Stimulated activated naive CD4-positive, alpha-beta T cell treated with Interleukin-2 at 50 U/mL for 16 hours (primary cell): Measurements from ENCODE around the gene HEATR5B.
"Not testable (repeated sequence)": the region's sequence is repeated elsewhere in the genome, so short reads cannot be mapped to it uniquely, and the experiment has no call there.

Source experiments
- DNase-seq: peaks from one replicate; lab custom pipeline; 2025; lab: John Stamatoyannopoulos, UW

The HEATR5B gene

GRCh38 chr2:37061776-37062175 is 22.4 kb downstream of the HEATR5B start:
- no peak for DNase-seq

DNA sequence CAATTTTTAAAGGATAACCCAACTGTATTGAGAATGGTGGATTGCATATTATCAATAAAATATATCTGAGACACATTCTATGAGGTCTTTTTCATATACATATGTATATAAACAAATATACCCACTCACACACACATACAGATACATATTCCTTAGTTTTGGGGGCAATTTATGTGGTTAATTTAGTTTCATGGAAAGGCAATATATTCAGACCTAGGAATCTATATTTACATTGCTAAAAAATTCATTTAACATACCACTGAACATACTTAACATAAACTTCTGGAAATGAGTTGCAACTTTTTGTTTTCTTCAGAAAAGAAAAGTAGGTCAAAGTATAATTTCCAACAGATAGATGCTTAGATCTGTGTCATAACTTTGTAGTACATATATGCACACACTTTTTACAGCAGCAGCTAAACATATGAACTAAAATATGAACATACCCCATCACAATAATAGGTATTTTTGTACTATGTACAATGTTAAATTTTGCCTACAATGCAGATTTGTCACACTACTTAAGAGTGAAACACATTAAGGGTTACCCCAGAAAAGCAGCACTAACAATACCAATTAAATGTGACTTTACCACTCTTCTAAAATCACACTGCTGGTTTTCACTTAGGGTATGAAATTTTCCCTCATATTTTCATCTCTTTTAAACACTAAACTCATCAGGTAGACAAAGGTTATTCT is 23.0 kb downstream of the HEATR5B start:
- DNase-seq = no peak

GRCh38 chr2:37060446-37060845 is 23.7 kb downstream of the HEATR5B start:
- no peak for DNase-seq

DNA sequence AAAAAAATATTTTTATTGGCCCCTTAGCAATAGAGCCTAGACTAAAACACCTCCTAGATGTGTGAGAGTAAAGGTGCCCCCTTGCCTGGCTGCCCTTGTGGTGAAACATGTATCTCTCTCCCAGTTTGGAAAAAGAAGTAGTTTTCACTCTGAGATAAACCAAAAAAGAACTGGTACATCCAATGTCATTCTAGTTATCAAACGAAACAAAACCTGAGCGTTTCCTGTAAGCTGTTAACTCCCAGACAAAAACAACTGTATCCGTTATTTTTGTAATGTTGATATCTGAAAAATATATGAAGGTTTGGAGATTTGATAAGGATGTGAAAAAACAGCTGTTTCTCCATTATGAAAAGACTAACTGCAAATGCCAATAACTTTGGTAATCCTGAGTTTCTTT is 24.3 kb downstream of the HEATR5B start:
- DNase-seq = no peak

DNA sequence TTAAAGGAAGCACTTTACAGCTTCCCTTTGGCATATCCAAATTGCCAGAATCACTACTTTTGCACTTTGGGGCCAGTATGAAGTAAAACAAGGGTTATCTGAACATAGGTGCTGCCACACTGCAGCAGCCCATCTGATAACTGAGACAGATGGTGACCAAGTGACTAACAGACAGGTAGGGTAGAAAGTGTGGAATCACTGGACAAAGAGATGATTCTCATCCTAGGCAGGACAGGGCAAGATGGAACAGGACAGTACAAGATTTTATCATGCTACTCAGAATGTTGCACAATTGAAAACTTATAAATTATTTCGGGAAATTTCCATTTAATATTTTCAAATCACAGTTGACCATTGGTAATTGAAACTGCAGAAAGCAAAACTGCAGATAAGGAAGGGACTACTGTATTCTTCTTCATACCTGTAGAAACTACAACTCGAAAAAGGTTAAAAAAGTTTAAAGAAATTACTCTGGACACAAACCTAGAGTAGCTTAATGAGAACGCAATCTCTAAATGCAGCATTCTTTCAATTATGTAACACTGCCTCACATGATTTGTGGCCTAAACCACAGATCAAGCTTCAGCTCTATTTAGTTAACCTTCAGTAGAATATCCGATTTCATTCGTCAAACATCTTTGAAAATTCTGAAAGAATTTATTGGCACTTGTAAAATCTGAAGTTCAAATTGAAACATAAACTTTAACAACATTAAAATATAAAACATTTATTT is 31.4 kb downstream of the HEATR5B start:
- DNase-seq = no peak

- DNase-seq = no peak
Measured at GRCh38 chr2:37039580-37039979, 44.6 kb downstream of the HEATR5B start.

GRCh38 chr2:37037771-37038170 is 46.4 kb downstream of the HEATR5B start:
- no peak for DNase-seq

DNA sequence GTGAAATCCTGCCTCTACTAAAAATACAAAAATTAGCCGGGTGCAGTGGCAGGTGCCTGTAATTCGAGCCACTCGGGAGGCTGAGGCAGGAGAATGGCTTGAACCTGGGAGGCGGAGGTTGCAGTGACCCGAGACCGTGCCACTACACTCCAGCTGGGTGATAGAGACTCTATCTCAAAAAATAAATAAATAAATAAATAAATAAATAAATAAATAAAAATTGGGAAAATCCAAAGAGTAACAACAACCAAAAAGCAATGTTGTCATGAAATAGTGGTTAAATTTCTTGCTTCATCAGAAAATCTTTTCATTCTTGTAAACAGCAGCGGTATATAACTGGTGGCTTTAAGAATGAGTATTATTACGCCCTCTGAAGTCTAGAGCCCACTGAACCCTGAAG is 54.4 kb downstream of the HEATR5B start:
- DNase-seq = no peak

DNA sequence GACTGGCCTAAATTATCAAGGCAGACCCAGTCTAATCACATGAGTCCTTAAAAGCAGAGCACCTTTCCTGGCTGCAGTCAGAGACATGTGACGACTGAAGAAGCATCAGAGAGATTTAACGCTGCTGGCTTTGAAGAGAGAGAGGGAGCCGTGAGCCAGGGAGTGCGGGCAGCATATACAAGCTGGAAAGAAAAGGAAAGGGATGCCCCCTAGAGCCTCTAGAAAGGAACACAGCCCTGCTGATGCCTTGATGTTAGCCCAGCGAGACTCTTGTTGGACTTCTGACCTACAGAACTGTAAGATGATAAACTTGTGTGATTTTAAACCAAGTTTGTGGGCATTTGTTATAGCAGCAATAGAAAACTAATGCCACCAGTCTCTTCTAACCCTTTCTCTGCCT is 58.1 kb downstream of the HEATR5B start:
- DNase-seq = no peak

DNA sequence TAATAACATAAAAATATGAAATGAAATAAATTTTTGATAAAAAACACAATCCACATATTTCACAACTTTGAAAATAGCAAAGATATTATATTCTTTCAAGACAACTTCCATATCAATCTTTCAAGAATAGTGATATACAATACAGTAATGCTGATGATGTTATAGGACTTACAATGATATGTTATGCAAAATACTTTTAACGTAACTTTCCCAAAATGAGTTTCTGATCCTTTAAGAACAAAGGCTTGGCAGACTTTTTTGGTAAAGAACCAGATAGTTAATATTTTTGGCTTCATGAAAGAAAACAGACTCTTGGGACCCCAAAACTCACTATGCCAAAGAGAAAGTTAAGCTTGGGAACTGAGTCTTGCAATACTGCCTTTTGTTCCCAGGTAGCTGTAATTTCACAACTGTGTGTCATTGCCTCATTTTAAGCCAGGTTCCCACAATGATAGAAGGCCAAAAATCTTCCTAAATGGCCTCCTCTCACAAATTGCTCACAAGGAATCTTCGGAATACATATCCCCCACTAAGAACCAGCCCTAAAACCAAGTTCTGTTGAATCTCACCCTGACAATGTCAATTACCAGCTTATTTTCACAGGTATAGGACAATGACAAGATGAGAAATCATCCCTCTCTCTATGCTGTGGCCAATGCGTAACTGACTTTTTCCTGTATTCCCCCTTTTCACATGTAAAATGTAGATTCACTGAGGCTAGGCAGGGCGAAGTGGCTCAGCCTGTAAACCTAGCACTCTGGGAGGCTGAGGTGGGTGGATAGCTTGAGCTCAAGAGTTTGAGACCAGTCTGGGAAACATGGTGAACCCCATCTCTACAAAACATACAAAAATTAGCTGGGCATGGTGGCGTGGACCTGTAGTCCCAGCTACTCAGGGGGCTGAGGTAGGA is 63.0 kb downstream of the HEATR5B start:
- no peak for DNase-seq

- DNase-seq = no peak
Measured at GRCh38 chr2:37020212-37020886, 63.8 kb downstream of the HEATR5B start.

DNA sequence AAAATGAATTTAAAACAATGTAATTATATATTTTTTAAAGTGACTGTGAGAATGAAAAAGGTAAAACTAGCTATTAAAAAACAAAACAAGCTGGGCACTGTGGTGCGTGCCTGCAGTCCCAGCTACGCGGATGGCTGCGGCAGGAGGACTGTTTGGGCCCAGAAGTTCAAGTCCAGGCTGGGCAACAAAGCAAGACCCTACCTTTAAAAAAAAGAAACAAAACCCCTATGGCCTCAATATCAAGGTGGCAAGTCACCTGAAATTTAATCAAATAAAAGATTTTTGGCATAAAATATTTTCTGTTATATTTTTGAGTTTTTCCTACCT is 70.9 kb downstream of the HEATR5B start:
- no peak for DNase-seq

DNA sequence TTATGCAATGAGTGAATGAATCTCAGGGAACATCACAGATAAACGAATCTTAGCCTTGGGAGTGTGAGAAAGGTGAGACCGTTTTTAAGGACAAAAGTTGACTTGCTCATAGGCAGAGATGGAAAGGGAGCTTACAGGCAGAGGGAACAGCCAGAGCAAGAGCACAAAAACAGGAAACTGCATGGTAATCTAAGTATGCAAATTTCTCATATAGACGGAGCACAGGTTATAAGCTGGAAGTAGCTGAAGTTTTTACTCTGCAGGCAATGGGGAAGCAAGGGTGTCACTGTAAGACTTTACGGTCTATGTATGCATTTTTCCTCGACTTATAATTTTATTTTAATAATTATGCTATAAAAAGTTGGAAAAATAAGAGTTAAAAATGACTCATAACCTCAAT is 73.0 kb downstream of the HEATR5B start:
- DNase-seq = no peak

- peak; percentile 2 for DNase-seq
Measured at GRCh38 chr2:37005118-37005868, 78.9 kb downstream of the HEATR5B start.

- no peak for DNase-seq
Measured at GRCh38 chr2:37000988-37001556, 83.1 kb downstream of the HEATR5B start.

DNA sequence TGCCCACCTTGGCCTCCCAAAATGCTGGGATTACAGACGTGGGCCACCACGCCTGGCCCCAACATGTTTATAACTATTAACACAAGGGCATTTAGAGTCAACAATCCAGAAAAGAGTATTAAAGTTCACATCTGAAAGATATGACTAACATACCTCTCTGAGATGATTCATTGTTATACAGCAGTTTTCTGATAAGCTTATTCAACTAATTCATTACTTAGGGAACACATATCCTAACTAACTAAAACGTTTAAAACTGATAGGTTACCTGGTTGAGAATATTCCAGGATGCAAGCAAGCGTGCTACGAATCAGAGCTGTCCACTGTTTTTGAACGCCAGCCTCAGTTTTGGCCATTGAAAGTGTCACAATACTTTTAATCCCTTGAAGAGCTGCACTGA is 83.9 kb downstream of the HEATR5B start:
- DNase-seq = no peak

DNA sequence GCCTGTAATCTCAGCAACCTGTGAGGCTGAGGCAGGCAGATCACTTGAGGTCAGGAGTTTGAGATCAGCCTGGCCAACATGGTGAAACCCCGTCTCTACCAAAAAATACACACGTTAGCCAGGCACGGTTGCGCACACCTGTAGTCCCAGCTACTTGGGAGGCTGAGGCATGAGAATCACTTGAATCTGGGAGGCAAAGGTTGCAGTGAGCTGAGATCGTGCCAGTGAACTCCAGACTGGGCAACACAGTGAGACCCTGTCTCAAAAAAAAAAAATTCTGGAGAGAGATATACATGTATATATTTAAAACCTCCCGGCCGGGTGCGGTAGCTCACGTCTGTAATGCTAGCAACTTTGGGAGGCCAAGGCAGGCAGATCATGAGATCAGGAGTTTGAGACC is 84.8 kb downstream of the HEATR5B start:
- not testable (repeated sequence) for DNase-seq

GRCh38 chr2:36993841-36994620 is 90.1 kb downstream of the HEATR5B start:
- DNase-seq = no peak

- DNase-seq = no peak
Measured at GRCh38 chr2:36988008-36988407, 96.2 kb downstream of the HEATR5B start.

DNA sequence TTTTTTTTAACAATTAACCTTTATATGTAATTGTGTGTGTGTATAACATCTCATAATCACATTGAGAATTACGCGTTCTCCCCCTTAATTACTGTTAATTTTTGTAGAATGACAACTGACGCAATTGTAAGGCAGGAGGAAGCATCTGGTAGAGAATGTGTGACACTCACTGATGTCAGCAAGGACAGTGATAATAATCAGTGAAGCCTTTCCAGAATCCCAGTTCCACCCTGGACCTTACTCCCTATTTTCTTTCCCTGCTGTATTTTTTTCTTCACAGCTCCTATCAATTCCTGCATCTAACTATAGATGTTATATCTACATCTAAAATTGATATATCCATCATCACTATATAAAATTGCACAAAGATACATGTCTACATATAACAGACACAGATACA is 101.7 kb downstream of the HEATR5B start:
- no peak for DNase-seq
